Thoracic aorta (tissue), 2 donors: Measurements from ENCODE around the gene ARID3B. TPM values are rescaled to one million over a fixed set of nuclear protein-coding genes. Genes with fewer than 3 reads are reported as not detected.
A peak's percentile ranks its signal among the peaks of the same experiment; 100 is the strongest.

Experiments used
- ATAC-seq: fragments of 150-250 bp; one replicate; pipeline ENCODE4 v1.8.0; 2017; ENCODE audit warnings: low read depth; ENCODE audit not compliant: insufficient number of reproducible peaks, low FRiP score
- DNase-seq: peaks from one replicate; pipeline ENCODE4 v3.0.0-alpha.2; 2020; ENCODE audit warnings: low spot score
- H3K27ac ChIP-seq, 2 donors: fragments of 200-600 bp; sonication (generic); 1 replicate in 1 of 2; 2 replicates in 1 of 2; pipeline ENCODE4 v1.5.1; 2016; ENCODE audit warnings: mild to moderate bottlenecking in 2 of 2, moderate library complexity in 2 of 2
- H3K27me3 ChIP-seq: fragments of 200-600 bp; sonication (generic); replicated peaks from 2 replicates; pipeline ENCODE4 v1.6.0; 2016; ENCODE audit warnings: mild to moderate bottlenecking; ENCODE audit not compliant: insufficient read depth
- H3K36me3 ChIP-seq: fragments of 200-600 bp; sonication (generic); one replicate; pipeline ENCODE4 v1.5.1; 2016
- H3K4me1 ChIP-seq, 2 donors: fragments of 200-600 bp; sonication (generic); 1 replicate in 1 of 2; 2 replicates in 1 of 2; pipeline versions ENCODE4 v1.5.1 to v1.6.0; 2016; ENCODE audit warnings: low read depth in 2 of 2, mild to moderate bottlenecking in 1 of 2; ENCODE audit not compliant: control insufficient read depth in 1 of 2
- H3K4me3 ChIP-seq: fragments of 200-600 bp; sonication (generic); 2 replicates; pipeline ENCODE4 v1.5.1; 2016; ENCODE audit warnings: mild to moderate bottlenecking
- H3K9me3 ChIP-seq: fragments of 200-600 bp; sonication (generic); 2 replicates; pipeline ENCODE4 v1.5.1; 2016
- CTCF ChIP-seq: fragments of 200-600 bp; sonication (generic); IDR thresholded peaks from one replicate; pipeline ENCODE4 v1.5.1; 2019; ENCODE audit warnings: antibody characterized with exemption
- total RNA-seq, 2 donors: library from RNA; depleted of rRNA; stranded (reverse); fragments of >200 nt; gene quantifications; one replicate each; pipeline versions ENCODE4 v1.1.0 to v1.2.3, GENCODE V29; 2016

The ARID3B gene
- total RNA-seq, 2 donors from 2014 or later, result 8.9 to 15.0 TPM

- Histone ChIP-seq H3K9me3 (no peaks in the 10 kb centered on the region), H3K27ac (peak overlapping the region in 1 of 2 donors; percentile 24), H3K36me3 (peaks cover 21% of the 10 kb centered on the region), H3K4me1 (peaks cover 13 to 41% of the 10 kb centered on the region in 2 donors), H3K4me3 (no peak overlapping the region), H3K27me3 (no peaks in the 10 kb centered on the region)
- ATAC-seq, result no peak
- TF ChIP-seq CTCF, result no peak
- DNase-seq, result no peak
These were observed 100.1 kb downstream of the ARID3B start for GRCh38 chr15:74641151-74641550.

- ATAC-seq (no peak), DNase-seq (no peak)
- H3K4me3 ChIP-seq, result no peak overlapping the region
- H3K4me1 ChIP-seq, result peaks cover 13 to 45% of the 10 kb centered on the region in 2 donors
- no peak for TF ChIP-seq CTCF
- H3K36me3 ChIP-seq, result peaks cover 14% of the 10 kb centered on the region
- H3K27ac ChIP-seq, result peak overlapping the region; percentile 11 to 52
- no peaks in the 10 kb centered on the region for H3K27me3 ChIP-seq
- H3K9me3 ChIP-seq, result no peaks in the 10 kb centered on the region
These were observed 101.3 kb downstream of the ARID3B start for GRCh38 chr15:74642348-74642733.

GRCh38 chr15:74642734-74643664, 102.0 kb downstream of the ARID3B start:
- Histone ChIP-seq H3K27me3 (no peaks in the 10 kb centered on the region), H3K4me1 (peaks cover 13 to 45% of the 10 kb centered on the region in 2 donors), H3K4me3 (no peak overlapping the region), H3K27ac (peak overlapping the region; percentile 11 to 52), H3K9me3 (no peaks in the 10 kb centered on the region), H3K36me3 (peaks cover 9% of the 10 kb centered on the region)
- ATAC-seq (no peak), DNase-seq (no peak)
- TF ChIP-seq CTCF, result no peak

- Histone ChIP-seq H3K4me1 (peaks cover 13 to 45% of the 10 kb centered on the region in 2 donors), H3K27me3 (no peaks in the 10 kb centered on the region), H3K27ac (no peak overlapping the region), H3K4me3 (no peak overlapping the region), H3K36me3 (peaks cover 9% of the 10 kb centered on the region), H3K9me3 (no peaks in the 10 kb centered on the region)
- DNase-seq, result no peak
- no peak for TF ChIP-seq CTCF
- ATAC-seq, result no peak
These were observed 102.7 kb downstream of the ARID3B start for GRCh38 chr15:74643665-74644204.

- Histone ChIP-seq H3K36me3 (no peaks in the 10 kb centered on the region), H3K27ac (no peak overlapping the region), H3K27me3 (no peaks in the 10 kb centered on the region), H3K9me3 (no peaks in the 10 kb centered on the region), H3K4me3 (no peak overlapping the region), H3K4me1 (peaks cover 13 to 32% of the 10 kb centered on the region in 2 donors)
- DNase-seq (no peak), ATAC-seq (no peak)
- no peak for TF ChIP-seq CTCF
These were observed 105.5 kb downstream of the ARID3B start for GRCh38 chr15:74646480-74646879.
